Fibroblast of the aortic adventitia (primary cell): ENCODE data around the gene CLSTN2. TPM values are rescaled to one million over a fixed set of nuclear protein-coding genes. Genes with fewer than 3 reads are reported as not detected.

Source experiments
- DNase-seq: peaks from one replicate; pipeline ENCODE4 v3.0.0-alpha.2; 2010; ENCODE audit warnings: low read depth
- H3K4me3 ChIP-seq: 2 replicates; pipeline ENCODE4 v1.5.1; 2011; ENCODE audit warnings: low read depth, mild to moderate bottlenecking, control low read depth, low read length, moderate library complexity
- CTCF ChIP-seq: IDR thresholded peaks from 2 replicates; pipeline ENCODE4 v1.5.1; 2011; ENCODE audit warnings: mild to moderate bottlenecking, low read length, control low read depth, inconsistent platforms; ENCODE audit not compliant: insufficient read depth
- total RNA-seq: library from RNA; depleted of rRNA; stranded (reverse); fragments of >200 nt; gene quantifications from 2 replicates; pipeline ENCODE4 v1.2.3, GENCODE V29; 2012; ENCODE audit warnings: low replicate concordance

Gene CLSTN2
- total RNA-seq, 1 donor, result 3.2 TPM

GRCh38 chr3:139897759-139898158, 37.2 kb upstream of the CLSTN2 start:
- TF ChIP-seq CTCF, result no peak
- H3K4me3 ChIP-seq, result no peak overlapping the region
- DNase-seq, result no peak

- no peak overlapping the region for H3K4me3 ChIP-seq
- TF ChIP-seq CTCF, result no peak
- DNase-seq, result peak; percentile 4
Observed at GRCh38 chr3:139906418-139906817, 28.6 kb upstream of the CLSTN2 start.

GRCh38 chr3:139909811-139910210, 25.2 kb upstream of the CLSTN2 start:
- TF ChIP-seq CTCF, result no peak
- no peak for DNase-seq

GRCh38 chr3:139916271-139916670, 18.7 kb upstream of the CLSTN2 start:
- no peak for DNase-seq
- no peak for TF ChIP-seq CTCF
- no peak overlapping the region for H3K4me3 ChIP-seq

More at GRCh38 chr3:139909811-139910210, 25.2 kb upstream of the CLSTN2 start:
- no peak overlapping the region for H3K4me3 ChIP-seq

- no peak for TF ChIP-seq CTCF
- no peak for DNase-seq
- no peak overlapping the region for H3K4me3 ChIP-seq
Observed at GRCh38 chr3:139917226-139917785, 17.7 kb upstream of the CLSTN2 start.

GRCh38 chr3:139928708-139929505, 6.1 kb upstream of the CLSTN2 start:
- no peak overlapping the region for H3K4me3 ChIP-seq
- no peak for TF ChIP-seq CTCF
- DNase-seq, result no peak
